HCT116 (cell line): ENCODE results near the gene CLK1. TPM values are rescaled to one million over a fixed set of nuclear protein-coding genes. Genes with fewer than 3 reads are reported as not detected.

ENCODE experiments used
- total RNA-seq: library from RNA; stranded (reverse); gene quantifications from one replicate; pipeline ENCODE4 v1.2.1, GENCODE V29; 2021; ENCODE audit not compliant: unreplicated experiment

Gene CLK1
- total RNA-seq, 1 experiment from 2014 or later = 49.1 TPM

Other genes with a start within 250 kb of the CLK1 start
- 454 TPM for gene BZW1, start 52.7 kb downstream of the CLK1 start, total RNA-seq
- gene PPIL3, start 24.4 kb upstream of the CLK1 start, total RNA-seq = 55.9 TPM
- gene NIF3L1, start 24.7 kb upstream of the CLK1 start, total RNA-seq = 44.7 TPM
- 51.9 TPM for gene ORC2, start 99.0 kb upstream of the CLK1 start, total RNA-seq
- gene HYCC2, start 207.0 kb upstream of the CLK1 start, total RNA-seq = 9.9 TPM
- 94.6 TPM for gene NDUFB3, start 207.3 kb upstream of the CLK1 start, total RNA-seq